ENCODE results near the gene FYN.

GRCh38 chr6:111681860-111682259 lies 191.4 kb downstream of the FYN start:
- TF ChIP-seq POLR2A (IDR thresholded peaks at IDR 0.05; ENCODE audit: low read depth, low read length) (no peak), POLR2AphosphoS5 (IDR thresholded peaks at IDR 0.05; ENCODE audit: low read depth, low read length) (no peak), TAF1 (IDR thresholded peaks at IDR 0.05; ENCODE audit: low read depth, low read length) (no peak), SPI1 (IDR thresholded peaks at IDR 0.05; ENCODE audit: low read depth, low read length) (no peak), POU2F2 (IDR thresholded peaks at IDR 0.05; ENCODE audit: low read depth, low read length) (no peak)

All from GM12891 (cell line).